HepG2 (cell line): ENCODE measurements around the gene YIPF3. TPM values are rescaled to one million over a fixed set of nuclear protein-coding genes. Genes with fewer than 3 reads are reported as not detected.

Source experiments
- ARNT2 ChIP-seq: sonication (generic); formaldehyde crosslinking; IDR thresholded peaks from 2 replicates; pipeline ENCODE4 v1.8.0; 2022; ENCODE audit warnings: mild to moderate bottlenecking, low read depth, missing genetic modification reagents, moderate library complexity
- CBX1 ChIP-seq: IDR thresholded peaks from one replicate; pipeline ENCODE4 v1.6.1; 2016; ENCODE audit warnings: antibody characterized with exemption, low read depth
- DNMT1 ChIP-seq: sonication (generic); formaldehyde crosslinking; IDR thresholded peaks from 2 replicates; pipeline ENCODE4 v1.5.1; 2020; ENCODE audit warnings: mild to moderate bottlenecking, missing genetic modification reagents
- ETV5 ChIP-seq: IDR thresholded peaks from 2 replicates; pipeline ENCODE4 v1.6.1; 2018; ENCODE audit warnings: missing biosample characterization, missing genetic modification reagents, inconsistent platforms, borderline replicate concordance
- HDAC1 ChIP-seq: sonication (generic); formaldehyde crosslinking; IDR thresholded peaks from 2 replicates; pipeline ENCODE4 v1.5.1; 2020; ENCODE audit warnings: mild to moderate bottlenecking, missing genetic modification reagents
- KAT8 ChIP-seq: IDR thresholded peaks from 2 replicates; pipeline ENCODE4 v1.6.1; 2016; ENCODE audit warnings: missing genetic modification reagents, missing compliant biosample characterization
- PAF1 ChIP-seq: IDR thresholded peaks from 2 replicates; pipeline ENCODE4 v1.6.1; 2016; ENCODE audit warnings: missing genetic modification reagents, missing compliant biosample characterization
- PAX8 ChIP-seq: sonication (generic); formaldehyde crosslinking; IDR thresholded peaks from 2 replicates; pipeline ENCODE4 v1.8.0; 2022; ENCODE audit warnings: mild to moderate bottlenecking, missing genetic modification reagents, borderline replicate concordance
- PTBP1 ChIP-seq: fragments of 200-400 bp; formaldehyde crosslinking; IDR thresholded peaks from 2 replicates; pipeline ENCODE4 v1.6.1; 2018; ENCODE audit warnings: low read length, low read depth; ENCODE audit not compliant: poor library complexity, severe bottlenecking
- SETDB1 ChIP-seq: sonication (generic); formaldehyde crosslinking; IDR thresholded peaks from 2 replicates; pipeline ENCODE4 v1.5.1; 2020; ENCODE audit warnings: missing genetic modification reagents, mild to moderate bottlenecking, borderline replicate concordance
- SP1 ChIP-seq, 2 experiments: fragments of 450-650 bp in 1 of 2; sonication (generic) in 1 of 2; formaldehyde crosslinking in 1 of 2; IDR thresholded peaks; 2 replicates each; pipeline versions ENCODE4 v1.4.0 to v1.6.1; 2016 to 2020; ENCODE audit warnings: missing genetic modification reagents in 1 of 2
- TRIM24 ChIP-seq: sonication (generic); formaldehyde crosslinking; IDR thresholded peaks from 2 replicates; pipeline ENCODE4 v1.8.0; 2022; ENCODE audit warnings: mild to moderate bottlenecking, missing genetic modification reagents
- ZBTB3 ChIP-seq: sonication (generic); formaldehyde crosslinking; IDR thresholded peaks from 2 replicates; pipeline ENCODE4 v1.4.0; 2020; ENCODE audit warnings: low read depth, mild to moderate bottlenecking, moderate library complexity, missing genetic modification reagents, borderline replicate concordance
- ZNF234 ChIP-seq: sonication (generic); formaldehyde crosslinking; conservative IDR thresholded peaks from 2 replicates; pipeline ENCODE4 v1.5.1; 2020; ENCODE audit warnings: mild to moderate bottlenecking, missing genetic modification reagents
- ZNF333 ChIP-seq: sonication (generic); formaldehyde crosslinking; IDR thresholded peaks from 2 replicates; pipeline ENCODE4 v1.4.0; 2020; ENCODE audit warnings: mild to moderate bottlenecking, missing genetic modification reagents, borderline replicate concordance
- ZNF547 ChIP-seq: sonication (generic); formaldehyde crosslinking; IDR thresholded peaks from 2 replicates; pipeline ENCODE4 v1.5.1; 2020; ENCODE audit warnings: mild to moderate bottlenecking, missing genetic modification reagents
- ZNF839 ChIP-seq: sonication (generic); formaldehyde crosslinking; IDR thresholded peaks from 2 replicates; pipeline ENCODE4 v1.4.0; 2020; ENCODE audit warnings: missing genetic modification reagents, mild to moderate bottlenecking, borderline replicate concordance
- ZSCAN21 ChIP-seq: sonication (generic); formaldehyde crosslinking; IDR thresholded peaks from 2 replicates; pipeline ENCODE4 v1.8.0; 2022; ENCODE audit warnings: mild to moderate bottlenecking, missing genetic modification reagents, moderate library complexity, borderline replicate concordance
- ZSCAN25 ChIP-seq: sonication (generic); formaldehyde crosslinking; IDR thresholded peaks from 2 replicates; pipeline ENCODE4 v1.8.0; 2022; ENCODE audit warnings: mild to moderate bottlenecking, missing genetic modification reagents
- polyA plus RNA-seq, 8 experiments: library from polyadenylated mRNA; depleted of rRNA in 3 of 8; stranded (reverse) in 7 of 8; unstranded in 1 of 8; fragments of >200 nt; fragmentation: Illumina TruSeq in 4 of 8; extraction: Trizol in 4 of 8; gene quantifications; 2 replicates each; pipeline versions ENCODE4 v1.2.1 to v1.2.3, GENCODE V29; 2011 to 2016; ENCODE audit warnings: low read depth in 4 of 8, missing spikeins in 1 of 8, mixed read lengths in 1 of 8; ENCODE audit not compliant: insufficient read depth in 1 of 8
- total RNA-seq, 5 experiments: library from RNA; depleted of rRNA; stranded (reverse); fragments of >200 nt; fragmentation: Illumina TruSeq; extraction: Trizol; gene quantifications; 2 replicates each; pipeline ENCODE4 v1.2.3, GENCODE V29; 2016; ENCODE audit warnings: low read depth in 1 of 5
- TF ChIP-seq, protein P1 (sequence below): sonication (generic); formaldehyde crosslinking; IDR thresholded peaks from 2 replicates; pipeline ENCODE4 v1.5.1; 2020; ENCODE audit warnings: missing genetic modification reagents, mild to moderate bottlenecking, borderline replicate concordance
- TF ChIP-seq, protein P2 (sequence below): sonication (generic); formaldehyde crosslinking; IDR thresholded peaks from 2 replicates; pipeline ENCODE4 v1.4.0; 2020; ENCODE audit warnings: mild to moderate bottlenecking, missing genetic modification reagents
- TF ChIP-seq, protein P3 (sequence below): IDR thresholded peaks from 2 replicates; pipeline ENCODE4 v1.6.1; 2016; ENCODE audit warnings: control low read depth
- TF ChIP-seq, protein P4 (sequence below): sonication (generic); formaldehyde crosslinking; IDR thresholded peaks from 2 replicates; pipeline ENCODE4 v1.8.1; 2023; ENCODE audit warnings: mild to moderate bottlenecking, missing genetic modification reagents, borderline replicate concordance
- TF ChIP-seq, protein P5 (sequence below): IDR thresholded peaks from 2 replicates; pipeline ENCODE4 v1.6.1; 2016; ENCODE audit warnings: missing compliant biosample characterization, missing genetic modification reagents, borderline replicate concordance

YIPF3 gene
- total and polyA plus RNA-seq, 2 of the 13 experiments (the other 11 are each of a cell fraction or from before 2014, with no cell fraction given): 107 to 206 TPM

DNA sequence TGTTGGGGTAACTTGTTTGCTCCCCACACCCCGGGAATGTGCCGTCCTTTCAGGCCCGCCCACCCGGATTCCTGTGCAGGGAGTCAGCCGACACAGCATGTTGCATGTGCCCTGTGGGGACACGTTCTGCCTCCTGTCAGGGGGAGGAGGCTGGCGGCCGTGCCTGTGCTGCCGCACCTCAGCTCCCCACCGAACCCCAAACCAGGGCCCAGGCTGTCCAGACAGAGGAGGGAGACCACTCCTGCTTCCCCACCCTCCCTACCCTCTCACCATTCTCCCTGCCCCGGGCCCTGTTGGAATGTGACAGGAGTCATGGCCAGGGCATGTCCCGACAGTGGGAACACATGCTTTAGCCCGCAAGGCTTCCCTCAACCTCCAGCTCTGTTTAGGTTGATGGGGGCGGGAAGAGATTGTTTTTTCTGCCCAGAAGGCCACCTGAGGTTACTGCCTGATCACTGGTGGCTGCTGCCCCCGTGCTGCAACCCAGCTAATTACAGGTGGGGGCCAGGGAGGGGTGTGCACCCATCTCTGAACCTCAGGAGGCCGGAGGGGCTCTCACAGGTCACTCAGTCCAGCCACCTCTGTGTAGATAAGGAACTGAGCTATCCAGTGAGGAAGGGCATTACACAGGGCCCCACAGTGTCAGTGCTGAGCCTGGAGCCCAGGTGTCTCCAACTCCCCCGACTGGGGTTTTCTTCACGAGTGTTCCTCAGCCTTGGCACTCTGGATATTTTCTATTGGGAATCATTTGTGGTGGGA lies 20.2 kb downstream of the YIPF3 start (continued):
- TF ChIP-seq ZSCAN21 (CRISPR knock-in tag) (no peak), SETDB1 (CRISPR knock-in tag) (no peak), PAX8 (CRISPR knock-in tag) (no peak), SP1 (IDR thresholded peaks at IDR 0.05) (no peak), SP1 (CRISPR knock-in tag; IDR thresholded peaks at IDR 0.05) (0 out of 2 replicates have a peak, but pooled peaks have one; percentile 17), PAF1 (no peak), HDAC1 (CRISPR knock-in tag) (0 out of 2 replicates have a peak, but pooled peaks have one; percentile 45), ZNF839 (CRISPR knock-in tag) (peak; percentile 88; the same call in 1 of the 2 replicates), DNMT1 (no peak), ZNF547 (CRISPR knock-in tag) (no peak), ETV5 (CRISPR knock-in tag) (no peak; the same call in 1 of the 2 replicates), ZNF234 (CRISPR knock-in tag) (no peak), KAT8 (peak; percentile 53; the same call in 1 of the 2 replicates), ZBTB3 (CRISPR knock-in tag) (no peak), CBX1 (no peak), TRIM24 (CRISPR knock-in tag) (no peak), ARNT2 (CRISPR knock-in tag) (peak; percentile 73), ZSCAN25 (CRISPR knock-in tag) (no peak), ZNF333 (no peak), PTBP1 (no peak)
- TF ChIP-seq, protein P1, sequence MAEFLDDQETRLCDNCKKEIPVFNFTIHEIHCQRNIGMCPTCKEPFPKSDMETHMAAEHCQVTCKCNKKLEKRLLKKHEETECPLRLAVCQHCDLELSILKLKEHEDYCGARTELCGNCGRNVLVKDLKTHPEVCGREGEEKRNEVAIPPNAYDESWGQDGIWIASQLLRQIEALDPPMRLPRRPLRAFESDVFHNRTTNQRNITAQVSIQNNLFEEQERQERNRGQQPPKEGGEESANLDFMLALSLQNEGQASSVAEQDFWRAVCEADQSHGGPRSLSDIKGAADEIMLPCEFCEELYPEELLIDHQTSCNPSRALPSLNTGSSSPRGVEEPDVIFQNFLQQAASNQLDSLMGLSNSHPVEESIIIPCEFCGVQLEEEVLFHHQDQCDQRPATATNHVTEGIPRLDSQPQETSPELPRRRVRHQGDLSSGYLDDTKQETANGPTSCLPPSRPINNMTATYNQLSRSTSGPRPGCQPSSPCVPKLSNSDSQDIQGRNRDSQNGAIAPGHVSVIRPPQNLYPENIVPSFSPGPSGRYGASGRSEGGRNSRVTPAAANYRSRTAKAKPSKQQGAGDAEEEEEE (CRISPR knock-in tag): no peak
- TF ChIP-seq, protein P2, sequence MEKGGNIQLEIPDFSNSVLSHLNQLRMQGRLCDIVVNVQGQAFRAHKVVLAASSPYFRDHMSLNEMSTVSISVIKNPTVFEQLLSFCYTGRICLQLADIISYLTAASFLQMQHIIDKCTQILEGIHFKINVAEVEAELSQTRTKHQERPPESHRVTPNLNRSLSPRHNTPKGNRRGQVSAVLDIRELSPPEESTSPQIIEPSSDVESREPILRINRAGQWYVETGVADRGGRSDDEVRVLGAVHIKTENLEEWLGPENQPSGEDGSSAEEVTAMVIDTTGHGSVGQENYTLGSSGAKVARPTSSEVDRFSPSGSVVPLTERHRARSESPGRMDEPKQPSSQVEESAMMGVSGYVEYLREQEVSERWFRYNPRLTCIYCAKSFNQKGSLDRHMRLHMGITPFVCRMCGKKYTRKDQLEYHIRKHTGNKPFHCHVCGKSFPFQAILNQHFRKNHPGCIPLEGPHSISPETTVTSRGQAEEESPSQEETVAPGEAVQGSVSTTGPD (CRISPR knock-in tag): no peak
- TF ChIP-seq, protein P3, sequence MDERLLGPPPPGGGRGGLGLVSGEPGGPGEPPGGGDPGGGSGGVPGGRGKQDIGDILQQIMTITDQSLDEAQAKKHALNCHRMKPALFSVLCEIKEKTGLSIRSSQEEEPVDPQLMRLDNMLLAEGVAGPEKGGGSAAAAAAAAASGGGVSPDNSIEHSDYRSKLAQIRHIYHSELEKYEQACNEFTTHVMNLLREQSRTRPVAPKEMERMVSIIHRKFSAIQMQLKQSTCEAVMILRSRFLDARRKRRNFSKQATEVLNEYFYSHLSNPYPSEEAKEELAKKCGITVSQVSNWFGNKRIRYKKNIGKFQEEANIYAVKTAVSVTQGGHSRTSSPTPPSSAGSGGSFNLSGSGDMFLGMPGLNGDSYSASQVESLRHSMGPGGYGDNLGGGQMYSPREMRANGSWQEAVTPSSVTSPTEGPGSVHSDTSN (CRISPR knock-in tag): no peak
- TF ChIP-seq, protein P4, sequence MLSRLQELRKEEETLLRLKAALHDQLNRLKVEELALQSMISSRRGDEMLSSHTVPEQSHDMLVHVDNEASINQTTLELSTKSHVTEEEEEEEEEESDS: no peak
- TF ChIP-seq, protein P5, sequence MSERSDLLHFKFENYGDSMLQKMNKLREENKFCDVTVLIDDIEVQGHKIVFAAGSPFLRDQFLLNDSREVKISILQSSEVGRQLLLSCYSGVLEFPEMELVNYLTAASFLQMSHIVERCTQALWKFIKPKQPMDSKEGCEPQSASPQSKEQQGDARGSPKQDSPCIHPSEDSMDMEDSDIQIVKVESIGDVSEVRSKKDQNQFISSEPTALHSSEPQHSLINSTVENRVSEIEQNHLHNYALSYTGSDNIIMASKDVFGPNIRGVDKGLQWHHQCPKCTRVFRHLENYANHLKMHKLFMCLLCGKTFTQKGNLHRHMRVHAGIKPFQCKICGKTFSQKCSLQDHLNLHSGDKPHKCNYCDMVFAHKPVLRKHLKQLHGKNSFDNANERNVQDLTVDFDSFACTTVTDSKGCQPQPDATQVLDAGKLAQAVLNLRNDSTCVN: peak; percentile 50; the same call in 1 of the 2 replicates
